Measurements from ENCODE around the gene HSF5.

DNA sequence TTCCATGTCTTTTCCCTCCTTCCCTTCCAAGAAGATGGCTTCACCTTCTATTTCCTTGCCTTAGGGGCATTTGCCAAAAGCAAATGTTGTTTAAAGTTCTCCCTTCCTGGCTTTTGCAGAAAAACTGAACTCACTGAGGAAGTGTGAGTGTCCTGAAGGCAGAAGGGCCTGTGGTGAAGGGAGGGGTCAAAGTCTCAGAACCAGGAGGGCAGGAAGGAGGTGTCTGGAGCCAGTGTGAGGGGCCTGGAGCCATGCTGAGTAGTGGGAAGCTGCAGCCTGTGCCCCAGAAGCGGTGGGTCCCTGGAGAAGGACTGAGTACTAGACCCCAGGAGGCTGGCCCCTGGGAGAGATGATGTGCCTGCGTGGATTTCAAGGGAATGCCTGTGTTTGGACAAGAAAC lies 112.4 kb downstream of the HSF5 start:
- TF ChIP-seq POLR2A (IDR thresholded peaks at IDR 0.05) (no peak), CTCF (IDR thresholded peaks at IDR 0.05) (no peak)

Data from suprapubic skin (tissue), 3 donors.